ENCODE data around the gene NRXN3. TPM values are rescaled to one million over a fixed set of nuclear protein-coding genes. Genes with fewer than 3 reads are reported as not detected.

NRXN3 gene
- total RNA-seq, 1 experiment from 2014 or later, result not detected

DNA sequence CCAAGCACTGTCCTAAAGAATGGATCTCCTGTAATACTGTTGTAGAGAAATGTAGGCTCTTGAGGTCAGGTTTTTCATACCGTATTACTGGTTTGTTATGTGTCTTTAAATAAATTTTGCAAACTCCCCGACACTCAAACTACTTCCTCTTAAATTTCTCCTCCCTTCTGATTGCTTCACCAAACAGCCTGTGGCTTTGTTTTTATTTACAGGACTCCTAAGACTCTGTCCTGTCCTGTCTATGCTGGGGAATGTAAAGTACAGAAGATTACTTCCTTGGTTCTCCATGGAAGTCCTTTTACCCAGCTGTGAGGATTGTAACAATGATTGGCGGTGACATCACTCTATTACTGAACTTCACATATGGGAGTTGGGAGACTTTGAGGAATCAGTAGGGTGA lies 1167.6 kb downstream of the NRXN3 start:
- intact Hi-C loops (cut with micrococcal nuclease; ENCODE audit: unreplicated experiment), result no loop called here
- Histone ChIP-seq H3K27me3 (ENCODE audit: control insufficient read depth, insufficient read depth, low read length) (no peaks in the 10 kb centered on the region), H3K4me3 (ENCODE audit: low read depth in 2 of 2, low read length in 2 of 2) (no peak overlapping the region), H3K4me1 (ENCODE audit: control insufficient read depth, insufficient read depth, low read length) (no peaks in the 10 kb centered on the region), H3K9me3 (ENCODE audit: control insufficient read depth, insufficient read depth, low read depth, low read length) (no peaks in the 10 kb centered on the region), H3K36me3 (ENCODE audit: control insufficient read depth, insufficient read depth, low read length) (no peaks in the 10 kb centered on the region), H3K27ac (ENCODE audit: low read length) (no peak overlapping the region)
- TF ChIP-seq SIN3A (IDR thresholded peaks at IDR 0.05; ENCODE audit: borderline replicate concordance, insufficient read depth, low read depth, low read length) (no peak), TCF7L2 (IDR thresholded peaks at IDR 0.05; ENCODE audit: low read depth, low read length) (no peak), CTCF (IDR thresholded peaks at IDR 0.05) (no peak), POLR2AphosphoS5 (IDR thresholded peaks at IDR 0.05; ENCODE audit: low read depth, low read length) (no peak)
- TF ChIP-seq, protein P1, sequence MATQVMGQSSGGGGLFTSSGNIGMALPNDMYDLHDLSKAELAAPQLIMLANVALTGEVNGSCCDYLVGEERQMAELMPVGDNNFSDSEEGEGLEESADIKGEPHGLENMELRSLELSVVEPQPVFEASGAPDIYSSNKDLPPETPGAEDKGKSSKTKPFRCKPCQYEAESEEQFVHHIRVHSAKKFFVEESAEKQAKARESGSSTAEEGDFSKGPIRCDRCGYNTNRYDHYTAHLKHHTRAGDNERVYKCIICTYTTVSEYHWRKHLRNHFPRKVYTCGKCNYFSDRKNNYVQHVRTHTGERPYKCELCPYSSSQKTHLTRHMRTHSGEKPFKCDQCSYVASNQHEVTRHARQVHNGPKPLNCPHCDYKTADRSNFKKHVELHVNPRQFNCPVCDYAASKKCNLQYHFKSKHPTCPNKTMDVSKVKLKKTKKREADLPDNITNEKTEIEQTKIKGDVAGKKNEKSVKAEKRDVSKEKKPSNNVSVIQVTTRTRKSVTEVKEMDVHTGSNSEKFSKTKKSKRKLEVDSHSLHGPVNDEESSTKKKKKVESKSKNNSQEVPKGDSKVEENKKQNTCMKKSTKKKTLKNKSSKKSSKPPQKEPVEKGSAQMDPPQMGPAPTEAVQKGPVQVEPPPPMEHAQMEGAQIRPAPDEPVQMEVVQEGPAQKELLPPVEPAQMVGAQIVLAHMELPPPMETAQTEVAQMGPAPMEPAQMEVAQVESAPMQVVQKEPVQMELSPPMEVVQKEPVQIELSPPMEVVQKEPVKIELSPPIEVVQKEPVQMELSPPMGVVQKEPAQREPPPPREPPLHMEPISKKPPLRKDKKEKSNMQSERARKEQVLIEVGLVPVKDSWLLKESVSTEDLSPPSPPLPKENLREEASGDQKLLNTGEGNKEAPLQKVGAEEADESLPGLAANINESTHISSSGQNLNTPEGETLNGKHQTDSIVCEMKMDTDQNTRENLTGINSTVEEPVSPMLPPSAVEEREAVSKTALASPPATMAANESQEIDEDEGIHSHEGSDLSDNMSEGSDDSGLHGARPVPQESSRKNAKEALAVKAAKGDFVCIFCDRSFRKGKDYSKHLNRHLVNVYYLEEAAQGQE (IDR thresholded peaks at IDR 0.05; ENCODE audit: insufficient read depth in 1 of 2, low read depth in 2 of 2, low read length in 1 of 2), result no peak
- BruUV-seq (replicated peaks), result no TSS peak
- ChIA-PET POLR2A (no interaction called here), CTCF (no interaction called here)
- no peak for DNase-seq (ENCODE audit: low read depth, low spot score)
- in situ Hi-C loops (cut with HindIII; ENCODE audit: low pct_unique_long_range_greater_than_20kb, low sequenced_read_pairs), result no loop called here
- no peak for ATAC-seq

DNA sequence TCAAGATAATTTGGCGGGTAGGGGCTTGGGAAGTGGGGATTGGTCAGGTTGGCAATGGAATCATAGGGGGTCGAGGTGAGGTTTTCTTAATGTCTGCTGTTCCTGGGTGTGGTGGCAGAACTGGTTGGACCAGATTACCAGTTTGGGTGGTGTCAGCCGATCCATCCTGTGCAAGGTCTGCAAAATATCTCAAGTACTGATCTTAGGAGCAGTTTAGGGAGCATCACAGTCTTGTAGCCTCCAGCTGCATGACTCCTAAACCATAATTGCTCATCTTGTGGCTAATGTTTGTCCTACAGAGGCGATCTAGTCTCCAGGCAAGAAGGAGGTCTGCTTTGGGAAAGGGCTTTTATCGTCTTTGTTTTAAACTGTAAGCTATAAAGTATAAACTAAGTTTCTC lies 1172.8 kb downstream of the NRXN3 start:
- ChIA-PET POLR2A (no interaction called here), CTCF (no interaction called here)
- intact Hi-C loops (cut with micrococcal nuclease; ENCODE audit: unreplicated experiment) (no loop called here), in situ Hi-C loops (cut with HindIII; ENCODE audit: low pct_unique_long_range_greater_than_20kb, low sequenced_read_pairs) (no loop called here)
- H3K27ac ChIP-seq (ENCODE audit: low read length), result no peak overlapping the region
- DNase-seq (ENCODE audit: low read depth, low spot score), result no peak
- H3K4me3 ChIP-seq (ENCODE audit: low read depth in 2 of 2, low read length in 2 of 2), result no peak overlapping the region
- no peak for TF ChIP-seq TCF7L2 (IDR thresholded peaks at IDR 0.05; ENCODE audit: low read depth, low read length)
- TF ChIP-seq SIN3A (IDR thresholded peaks at IDR 0.05; ENCODE audit: borderline replicate concordance, insufficient read depth, low read depth, low read length), result no peak
- TF ChIP-seq, protein P1 (IDR thresholded peaks at IDR 0.05; ENCODE audit: insufficient read depth in 1 of 2, low read depth in 2 of 2, low read length in 1 of 2), result no peak
- TF ChIP-seq CTCF (IDR thresholded peaks at IDR 0.05), result no peak
- no peak for TF ChIP-seq POLR2AphosphoS5 (IDR thresholded peaks at IDR 0.05; ENCODE audit: low read depth, low read length)
- H3K27me3 ChIP-seq (ENCODE audit: control insufficient read depth, insufficient read depth, low read length), result no peaks in the 10 kb centered on the region
- H3K36me3 ChIP-seq (ENCODE audit: control insufficient read depth, insufficient read depth, low read length), result no peaks in the 10 kb centered on the region
- no peaks in the 10 kb centered on the region for H3K4me1 ChIP-seq (ENCODE audit: control insufficient read depth, insufficient read depth, low read length)
- no peaks in the 10 kb centered on the region for H3K9me3 ChIP-seq (ENCODE audit: control insufficient read depth, insufficient read depth, low read depth, low read length)
- no TSS peak for BruUV-seq (replicated peaks)
- ATAC-seq, result no peak

Measured in Panc1 (cell line).